ENCODE data around the gene MTG1.
"Not testable (repeated sequence)": the region's sequence is repeated elsewhere in the genome, so short reads cannot be mapped to it uniquely, and the experiment has no call there.

MTG1 gene

GRCh38 chr10:133454204-133454893 lies 60.4 kb downstream of the MTG1 start:
- no peak for DNase-seq

GRCh38 chr10:133455196-133455595 lies 61.2 kb downstream of the MTG1 start:
- no peak for DNase-seq

- no peak for DNase-seq
Observed at GRCh38 chr10:133455611-133456031, 61.7 kb downstream of the MTG1 start.

- no peak for DNase-seq
Observed at GRCh38 chr10:133456041-133456951, 62.3 kb downstream of the MTG1 start.

- no peak for DNase-seq
Observed at GRCh38 chr10:133457100-133457841, 63.3 kb downstream of the MTG1 start.

- DNase-seq = no peak
Observed at GRCh38 chr10:133458021-133458709, 64.2 kb downstream of the MTG1 start.

- DNase-seq = no peak
Observed at GRCh38 chr10:133458710-133459453, 64.9 kb downstream of the MTG1 start.

- no peak for DNase-seq
Observed at GRCh38 chr10:133459454-133460207, 65.7 kb downstream of the MTG1 start.

- DNase-seq = no peak
Observed at GRCh38 chr10:133460208-133460769, 66.3 kb downstream of the MTG1 start.

- no peak for DNase-seq
Observed at GRCh38 chr10:133461027-133461426, 67.1 kb downstream of the MTG1 start.

- DNase-seq = no peak
Observed at GRCh38 chr10:133461841-133462240, 67.9 kb downstream of the MTG1 start.

- no peak for DNase-seq
Observed at GRCh38 chr10:133462512-133463305, 68.8 kb downstream of the MTG1 start.

- no peak for DNase-seq
Observed at GRCh38 chr10:133464582-133465031, 70.7 kb downstream of the MTG1 start.

- DNase-seq = no peak
Observed at GRCh38 chr10:133465191-133465949, 71.4 kb downstream of the MTG1 start.

- no peak for DNase-seq
Observed at GRCh38 chr10:133465950-133466474, 72.1 kb downstream of the MTG1 start.

GRCh38 chr10:133466683-133467275 lies 72.8 kb downstream of the MTG1 start:
- no peak for DNase-seq

- DNase-seq = no peak
Observed at GRCh38 chr10:133467286-133467911, 73.4 kb downstream of the MTG1 start.

GRCh38 chr10:133469205-133469604 lies 75.2 kb downstream of the MTG1 start:
- not testable (repeated sequence) for DNase-seq
